ENCODE data around the gene SMAD6.

The SMAD6 gene

DNA sequence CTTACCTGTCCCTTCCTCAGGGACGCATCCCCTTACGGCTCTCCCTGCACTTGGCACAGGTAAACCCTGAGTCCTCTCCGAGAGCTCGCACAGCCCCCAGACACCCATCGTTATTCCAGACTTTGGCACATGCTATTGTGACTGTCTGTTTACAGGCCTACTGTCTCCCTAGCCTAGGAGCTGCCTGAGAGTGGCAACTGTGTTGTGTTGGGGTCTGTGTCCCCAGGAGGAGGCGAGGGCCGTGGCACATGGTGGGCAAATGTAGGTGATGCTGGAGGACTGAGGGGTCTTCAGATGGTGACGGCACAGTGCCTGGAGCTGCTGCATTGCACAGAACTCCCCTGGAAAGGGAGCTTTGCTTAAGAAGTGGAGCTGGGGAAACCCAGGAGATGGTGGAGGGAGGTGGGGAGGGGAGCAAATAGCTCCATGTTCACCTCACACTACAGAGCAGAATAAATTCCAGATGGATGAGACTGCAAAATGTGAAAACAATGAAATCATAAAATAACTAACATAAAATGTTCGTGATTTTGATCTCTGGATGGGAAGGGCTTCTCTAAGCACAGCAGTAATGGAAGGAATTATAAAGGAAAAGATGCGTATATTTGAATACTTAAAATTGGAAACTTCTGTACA, 96.5 kb downstream of the SMAD6 start:
- TF ChIP-seq, protein P1, sequence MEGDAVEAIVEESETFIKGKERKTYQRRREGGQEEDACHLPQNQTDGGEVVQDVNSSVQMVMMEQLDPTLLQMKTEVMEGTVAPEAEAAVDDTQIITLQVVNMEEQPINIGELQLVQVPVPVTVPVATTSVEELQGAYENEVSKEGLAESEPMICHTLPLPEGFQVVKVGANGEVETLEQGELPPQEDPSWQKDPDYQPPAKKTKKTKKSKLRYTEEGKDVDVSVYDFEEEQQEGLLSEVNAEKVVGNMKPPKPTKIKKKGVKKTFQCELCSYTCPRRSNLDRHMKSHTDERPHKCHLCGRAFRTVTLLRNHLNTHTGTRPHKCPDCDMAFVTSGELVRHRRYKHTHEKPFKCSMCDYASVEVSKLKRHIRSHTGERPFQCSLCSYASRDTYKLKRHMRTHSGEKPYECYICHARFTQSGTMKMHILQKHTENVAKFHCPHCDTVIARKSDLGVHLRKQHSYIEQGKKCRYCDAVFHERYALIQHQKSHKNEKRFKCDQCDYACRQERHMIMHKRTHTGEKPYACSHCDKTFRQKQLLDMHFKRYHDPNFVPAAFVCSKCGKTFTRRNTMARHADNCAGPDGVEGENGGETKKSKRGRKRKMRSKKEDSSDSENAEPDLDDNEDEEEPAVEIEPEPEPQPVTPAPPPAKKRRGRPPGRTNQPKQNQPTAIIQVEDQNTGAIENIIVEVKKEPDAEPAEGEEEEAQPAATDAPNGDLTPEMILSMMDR (IDR thresholded peaks at IDR 0.05): no peak

DNA sequence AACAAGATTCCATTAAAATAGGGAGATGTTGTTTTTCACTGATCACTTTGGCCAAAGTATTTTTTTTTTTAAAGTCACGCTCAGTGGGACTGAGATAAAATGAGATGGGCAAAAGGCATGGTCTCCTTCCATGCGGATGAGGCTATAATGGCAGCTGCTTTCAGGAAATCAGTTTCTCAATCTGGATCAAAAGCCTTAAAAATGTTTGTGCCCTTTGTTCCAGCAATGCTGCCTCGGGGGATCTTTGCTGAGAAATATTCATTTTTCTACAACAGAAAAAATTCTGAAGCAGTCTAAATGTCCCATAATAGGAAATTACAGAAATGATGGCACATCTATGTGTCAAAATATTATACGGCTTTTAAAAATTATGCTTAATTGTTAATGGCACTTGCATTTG, 97.2 kb downstream of the SMAD6 start:
- TF ChIP-seq, protein P1 (IDR thresholded peaks at IDR 0.05): no peak

DNA sequence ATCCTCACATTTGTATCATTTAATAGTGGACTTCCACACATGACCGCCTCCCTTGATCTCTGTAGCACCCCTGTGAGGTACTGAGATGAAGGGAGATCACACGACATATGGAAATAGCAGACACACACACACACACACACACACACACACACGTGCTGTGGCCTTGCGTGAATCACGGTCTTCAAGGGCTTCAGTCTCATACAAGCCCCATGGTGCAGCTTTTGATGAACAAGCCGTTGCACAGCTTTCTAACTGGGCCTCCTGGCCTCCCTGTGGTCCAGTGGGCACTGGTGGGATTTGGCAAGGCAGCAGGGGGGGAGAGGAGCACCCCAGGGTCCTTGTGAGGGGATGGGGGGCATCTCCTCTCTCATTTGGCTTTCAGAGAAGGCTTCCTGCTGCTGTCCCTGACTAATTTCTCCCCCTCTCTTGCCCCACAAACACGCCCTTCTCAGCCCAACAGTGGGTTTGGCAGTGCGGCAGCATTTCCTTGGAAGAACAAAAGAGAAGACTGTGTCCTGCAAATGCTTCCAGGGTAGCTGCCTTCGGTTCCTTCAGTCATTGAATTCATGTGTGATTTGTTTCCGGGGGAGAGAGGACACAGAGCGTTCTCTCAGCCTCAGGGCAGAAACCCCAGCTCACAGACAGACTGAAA, 98.7 kb downstream of the SMAD6 start:
- TF ChIP-seq, protein P1 (IDR thresholded peaks at IDR 0.05): no peak

DNA sequence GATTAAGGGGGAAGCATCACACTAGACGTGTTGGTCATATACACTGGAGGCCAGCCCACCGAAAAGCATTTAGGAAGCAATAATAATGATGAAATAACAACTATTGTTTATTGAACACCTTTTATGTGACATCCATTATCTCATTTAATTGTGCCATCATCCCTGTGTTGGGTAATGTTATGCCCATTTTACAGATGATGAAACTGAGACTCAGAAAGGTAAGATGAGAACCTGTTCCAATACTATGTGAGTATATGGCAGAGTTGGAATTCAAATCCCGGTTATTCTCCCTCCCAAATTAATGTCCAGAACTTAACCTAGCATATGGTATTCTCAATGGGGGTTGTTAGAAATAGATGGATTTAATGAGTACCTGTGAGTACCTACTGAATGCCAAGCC, 99.2 kb downstream of the SMAD6 start:
- TF ChIP-seq, protein P1 (IDR thresholded peaks at IDR 0.05): no peak

DNA sequence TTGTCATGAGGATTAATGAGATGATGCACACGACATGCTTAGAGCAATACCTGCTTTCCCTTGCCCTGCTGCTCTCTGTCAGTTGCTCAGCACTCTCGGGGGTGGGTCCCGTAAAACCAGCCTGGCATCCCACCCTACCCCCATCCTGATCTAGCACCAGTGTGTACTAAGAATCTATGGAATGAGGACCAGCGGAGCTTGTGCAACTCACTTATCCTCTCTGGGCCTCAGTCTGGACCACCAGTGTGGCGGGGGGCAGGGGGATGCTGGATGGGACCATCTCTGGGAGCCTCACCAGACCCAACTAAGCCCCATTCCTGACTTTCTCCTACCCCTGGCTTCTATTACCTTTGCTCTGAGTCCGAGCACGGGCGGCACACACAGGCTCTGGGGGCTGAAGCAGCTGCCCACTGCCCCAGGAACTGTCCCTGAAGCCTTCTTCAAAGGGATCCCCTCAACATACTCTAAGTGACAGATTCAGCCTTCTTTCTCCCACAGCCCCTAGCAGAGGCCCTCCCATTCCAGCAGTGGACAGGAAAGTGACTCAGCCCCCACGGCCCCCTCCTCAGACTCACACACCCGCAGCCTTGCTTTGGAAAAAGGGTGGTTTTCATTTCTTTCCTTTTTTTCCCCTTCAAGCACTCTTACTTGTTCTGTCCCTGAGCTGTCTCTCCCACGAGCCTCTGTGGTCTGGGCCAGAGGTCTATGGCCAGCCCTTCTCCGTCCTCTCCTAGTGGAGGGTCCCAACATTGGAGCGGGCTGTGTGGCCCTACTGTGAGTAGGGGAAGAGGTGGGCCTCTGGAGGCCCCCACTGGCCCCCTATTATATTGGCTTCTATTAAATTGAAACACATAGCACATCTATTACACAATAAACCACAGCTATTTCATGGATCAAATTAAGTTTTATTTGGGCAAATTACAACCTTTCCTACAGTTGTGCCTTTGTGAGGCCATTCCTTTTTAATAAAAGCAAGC, 100.3 kb downstream of the SMAD6 start:
- TF ChIP-seq, protein P1 (IDR thresholded peaks at IDR 0.05): no peak

DNA sequence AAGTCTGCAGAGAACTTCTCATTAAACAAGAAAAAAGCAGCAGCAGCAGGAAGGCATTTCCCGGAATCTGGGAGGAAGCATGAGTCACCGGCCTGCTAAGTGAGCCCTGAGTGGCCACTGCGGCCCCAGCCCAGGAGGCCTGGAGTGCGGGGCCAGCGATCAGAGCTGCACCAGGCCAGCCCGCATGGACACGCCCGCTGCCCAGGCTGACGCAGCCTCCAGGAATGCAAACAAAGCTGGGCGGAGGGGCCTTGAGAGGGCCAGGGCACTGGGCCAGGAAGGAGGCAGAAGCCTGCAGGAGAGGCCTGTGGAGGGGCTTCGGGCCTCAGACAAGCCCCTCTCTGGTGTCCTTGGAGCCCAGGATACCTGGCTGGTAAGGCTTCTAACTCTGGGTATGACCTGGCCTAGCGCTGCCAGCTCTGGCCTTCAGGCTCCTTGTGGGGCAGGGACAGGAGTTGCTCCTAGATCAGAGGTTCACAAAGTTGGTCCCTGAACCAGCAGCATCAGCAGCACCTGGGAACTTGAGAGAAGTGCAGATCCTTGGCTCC, 101.2 kb downstream of the SMAD6 start:
- TF ChIP-seq, protein P1 (IDR thresholded peaks at IDR 0.05): no peak

DNA sequence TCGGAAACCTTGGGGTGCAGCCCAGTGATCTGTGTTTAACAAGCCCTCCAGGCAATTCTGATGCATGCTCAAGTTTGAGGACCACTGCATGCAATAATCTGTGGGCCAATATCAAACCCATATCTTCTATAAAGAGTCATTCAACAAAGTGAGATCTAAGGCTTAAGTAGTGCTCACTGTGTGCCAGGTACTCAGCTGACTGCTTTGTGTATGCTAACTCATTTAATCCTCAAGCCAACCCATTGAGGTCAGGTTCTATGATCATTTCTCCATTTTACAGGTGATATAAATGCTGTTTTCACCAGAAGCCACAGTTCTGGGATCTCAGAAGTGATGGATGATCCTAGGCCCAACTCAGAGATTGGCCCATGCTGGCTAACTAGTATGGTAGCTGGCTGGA, 101.7 kb downstream of the SMAD6 start:
- TF ChIP-seq, protein P1 (IDR thresholded peaks at IDR 0.05): no peak

All from LNCAP (cell line).